Calu3 (cell line): ENCODE measurements around the gene OBI1. TPM values are rescaled to one million over a fixed set of nuclear protein-coding genes. Genes with fewer than 3 reads are reported as not detected.

Source experiments
- BruUV-seq: library from RNA; stranded (reverse); fragments of 400-500 nt; replicated peaks from 2 replicates; lab custom pipeline; 2021; lab: Mats Ljungman, UMichigan
- CTCF ChIA-PET: fragments of 300-600 bp; sonication (Branson Sonifier 250); formaldehyde crosslinking; loops from one replicate; lab custom pipeline; 2022; ENCODE audit warnings: antibody characterized with exemption; lab: Charles Lee
- DNase-seq: peaks from one replicate; pipeline ENCODE4 v3.0.0; 2022
- H3K27ac Mint-ChIP-seq: one replicate; pipeline ENCODE4 v1.8.0; 2022; ENCODE audit warnings: mixed read lengths; ENCODE audit not compliant: unreplicated experiment
- H3K27me3 Mint-ChIP-seq: one replicate; pipeline ENCODE4 v1.8.0; 2022; ENCODE audit warnings: mixed read lengths; ENCODE audit not compliant: unreplicated experiment
- H3K36me3 Mint-ChIP-seq: one replicate; pipeline ENCODE4 v1.8.0; 2022; ENCODE audit warnings: mild to moderate bottlenecking, moderate library complexity, mixed read lengths; ENCODE audit not compliant: insufficient read depth, unreplicated experiment
- H3K4me1 Mint-ChIP-seq: one replicate; pipeline ENCODE4 v1.8.0; 2022; ENCODE audit warnings: mild to moderate bottlenecking, low read depth, mixed read lengths; ENCODE audit not compliant: unreplicated experiment
- H3K4me3 Mint-ChIP-seq: one replicate; pipeline ENCODE4 v1.8.0; 2022; ENCODE audit warnings: mild to moderate bottlenecking, low read depth, moderate library complexity, mixed read lengths; ENCODE audit not compliant: unreplicated experiment
- H3K9me3 Mint-ChIP-seq: one replicate; pipeline ENCODE4 v1.8.0; 2022; ENCODE audit warnings: low read depth, mixed read lengths; ENCODE audit not compliant: unreplicated experiment
- CTCF ChIP-seq: fragments of 200-600 bp; IDR thresholded peaks from one replicate; pipeline ENCODE4 v1.8.0; 2022; ENCODE audit warnings: antibody characterized with exemption; ENCODE audit not compliant: unreplicated experiment
- intact Hi-C: fragments of 100-400 bp; cut with micrococcal nuclease; formaldehyde crosslinking; loops from one replicate; pipeline ENCODE4 v1.10.0; 2022; ENCODE audit not compliant: unreplicated experiment
- total RNA-seq: library from RNA; stranded (reverse); gene quantifications from 2 replicates; pipeline ENCODE4 v1.2.3, GENCODE V29; 2022

The OBI1 gene
- total RNA-seq, 1 experiment from 2014 or later = 5.9 TPM

- no TSS peak for BruUV-seq
- TF ChIP-seq CTCF = no peak
- DNase-seq = no peak
- CTCF ChIA-PET = no interaction called here
- Mint-ChIP-seq H3K9me3 (no peaks in the 10 kb centered on the region), H3K36me3 (no peaks in the 10 kb centered on the region), H3K27me3 (no peaks in the 10 kb centered on the region), H3K4me3 (no peak overlapping the region), H3K27ac (no peak overlapping the region), H3K4me1 (no peaks in the 10 kb centered on the region)
- intact Hi-C loops = no loop called here
These were observed 20.4 kb upstream of the OBI1 start for GRCh38 chr13:78679329-78679728.

- Mint-ChIP-seq H3K27ac (no peak overlapping the region), H3K4me1 (no peaks in the 10 kb centered on the region), H3K36me3 (no peaks in the 10 kb centered on the region), H3K27me3 (peaks cover 12% of the 10 kb centered on the region), H3K4me3 (no peak overlapping the region), H3K9me3 (no peaks in the 10 kb centered on the region)
- CTCF ChIA-PET = no interaction called here
- no peak for TF ChIP-seq CTCF
- DNase-seq = no peak
- no TSS peak for BruUV-seq
- intact Hi-C loops = no loop called here
These were observed 16.2 kb upstream of the OBI1 start for GRCh38 chr13:78675112-78675511.

GRCh38 chr13:78674638-78675037 is 15.7 kb upstream of the OBI1 start:
- BruUV-seq = no TSS peak
- DNase-seq = no peak
- CTCF ChIA-PET = no interaction called here
- Mint-ChIP-seq H3K4me3 (no peak overlapping the region), H3K27me3 (peaks cover 12% of the 10 kb centered on the region), H3K36me3 (no peaks in the 10 kb centered on the region), H3K9me3 (no peaks in the 10 kb centered on the region), H3K27ac (no peak overlapping the region), H3K4me1 (no peaks in the 10 kb centered on the region)
- intact Hi-C loops = no loop called here
- TF ChIP-seq CTCF = no peak

GRCh38 chr13:78662467-78662866 is 3.5 kb upstream of the OBI1 start:
- H3K36me3 Mint-ChIP-seq = peaks cover 17% of the 10 kb centered on the region
- intact Hi-C loops = no loop called here
- CTCF ChIA-PET = no interaction called here
- H3K4me1 Mint-ChIP-seq = no peaks in the 10 kb centered on the region
- H3K9me3 Mint-ChIP-seq = no peaks in the 10 kb centered on the region
- no peaks in the 10 kb centered on the region for H3K27me3 Mint-ChIP-seq
- no TSS peak for BruUV-seq
- TF ChIP-seq CTCF = no peak
- H3K27ac Mint-ChIP-seq = no peak overlapping the region
- DNase-seq = no peak
- no peak overlapping the region for H3K4me3 Mint-ChIP-seq

GRCh38 chr13:78660495-78660857 is 1.5 kb upstream of the OBI1 start:
- Mint-ChIP-seq H3K27me3 (no peaks in the 10 kb centered on the region), H3K9me3 (no peaks in the 10 kb centered on the region), H3K4me3 (no peak overlapping the region), H3K27ac (no peak overlapping the region), H3K4me1 (no peaks in the 10 kb centered on the region), H3K36me3 (peaks cover 17% of the 10 kb centered on the region)
- no peak for TF ChIP-seq CTCF
- intact Hi-C loops = no loop called here
- CTCF ChIA-PET = no interaction called here
- BruUV-seq = no TSS peak
- DNase-seq = no peak
